IMR-90 (cell line): ENCODE data around the gene C1R. TPM values are rescaled to one million over a fixed set of nuclear protein-coding genes. Genes with fewer than 3 reads are reported as not detected.

Source experiments
- ATAC-seq: fragments of 200-7000 bp; cut with Tn5 transposase; 2 replicates; pipeline ENCODE4 v1.9.1; 2020; ENCODE audit warnings: low read depth, mild to moderate bottlenecking, moderate library complexity
- BruUV-seq: library from RNA; stranded (reverse); fragments of 400-500 nt; replicated peaks from 2 replicates; lab custom pipeline; 2021; lab: Mats Ljungman, UMichigan
- CTCF ChIA-PET: fragments of 300-600 bp; formaldehyde crosslinking; extraction: SDS; loops from one replicate; lab custom pipeline; 2021; ENCODE audit warnings: antibody characterized with exemption; lab: Yijun Ruan, JAX
- POLR2A ChIA-PET: fragments of 300-600 bp; sonication (Branson Sonifier 250); formaldehyde crosslinking; loops from one replicate; lab custom pipeline; 2022; ENCODE audit warnings: antibody characterized with exemption; ENCODE audit not compliant: unreplicated experiment; lab: Charles Lee
- DNase-seq: peaks from one replicate; pipeline ENCODE4 v3.0.0; 2013
- H2AFZ ChIP-seq: replicated peaks from 2 replicates; pipeline ENCODE3; 2013; ENCODE audit warnings: low read length, mild to moderate bottlenecking; ENCODE audit not compliant: poor library complexity
- H2AK5ac ChIP-seq: 2 replicates; pipeline ENCODE4 v1.6.1; 2013; ENCODE audit warnings: low read depth, low read length, inconsistent platforms
- H2AK9ac ChIP-seq: replicated peaks from 2 replicates; pipeline ENCODE3; 2013; ENCODE audit warnings: mild to moderate bottlenecking, low read depth, low read length, moderate library complexity; ENCODE audit not compliant: poor library complexity
- H2BK120ac ChIP-seq: 2 replicates; pipeline ENCODE4 v1.6.1; 2013; ENCODE audit warnings: low read depth, low read length, inconsistent platforms
- H2BK15ac ChIP-seq: 3 replicates; pipeline ENCODE4 v1.6.1; 2013; ENCODE audit warnings: low read depth, low read length, inconsistent platforms
- H2BK20ac ChIP-seq: 2 replicates; pipeline ENCODE4 v1.6.1; 2013; ENCODE audit warnings: low read depth, mild to moderate bottlenecking, inconsistent platforms, low read length, moderate library complexity
- H2BK5ac ChIP-seq: 2 replicates; pipeline ENCODE4 v1.6.1; 2013; ENCODE audit warnings: mild to moderate bottlenecking, low read depth, low read length, inconsistent platforms; ENCODE audit not compliant: poor library complexity, severe bottlenecking
- H3K14ac ChIP-seq: replicated peaks from 2 replicates; pipeline ENCODE4 v1.6.1; 2013; ENCODE audit warnings: low read depth, low read length, inconsistent platforms
- H3K18ac ChIP-seq: 2 replicates; pipeline ENCODE4 v1.6.1; 2013; ENCODE audit warnings: low read depth, low read length, control low read depth
- H3K23ac ChIP-seq: 2 replicates; pipeline ENCODE4 v1.6.1; 2013; ENCODE audit warnings: low read depth, low read length, inconsistent platforms
- H3K27ac ChIP-seq: 2 replicates; pipeline ENCODE4 v1.5.1; 2013; ENCODE audit warnings: mild to moderate bottlenecking, control low read depth, low read length; ENCODE audit not compliant: insufficient read depth
- H3K27me3 ChIP-seq: 2 replicates; pipeline ENCODE4 v1.6.1; 2013; ENCODE audit warnings: low read length; ENCODE audit not compliant: control insufficient read depth, insufficient read depth
- H3K36me3 ChIP-seq: 2 replicates; pipeline ENCODE4 v1.6.1; 2013; ENCODE audit warnings: low read length, mixed read lengths; ENCODE audit not compliant: control insufficient read depth, insufficient read depth
- H3K4ac ChIP-seq: 2 replicates; pipeline ENCODE4 v1.6.1; 2013; ENCODE audit warnings: low read depth, low read length, inconsistent platforms
- H3K4me1 ChIP-seq: 2 replicates; pipeline ENCODE4 v1.6.1; 2013; ENCODE audit warnings: low read length, mixed read lengths; ENCODE audit not compliant: control insufficient read depth, insufficient read depth
- H3K4me2 ChIP-seq: 2 replicates; pipeline ENCODE4 v1.6.1; 2013; ENCODE audit warnings: low read depth, mild to moderate bottlenecking, control low read depth, low read length, moderate library complexity
- H3K4me3 ChIP-seq: 2 replicates; pipeline ENCODE4 v1.5.1; 2013; ENCODE audit warnings: low read depth, mild to moderate bottlenecking, control low read depth, low read length, moderate library complexity; ENCODE audit not compliant: insufficient read depth
- H3K56ac ChIP-seq: 2 replicates; pipeline ENCODE4 v1.6.1; 2013; ENCODE audit warnings: low read length, inconsistent platforms; ENCODE audit not compliant: insufficient read depth; ENCODE audit errors: extremely low read depth
- H3K79me1 ChIP-seq, 2 experiments: 2 replicates each; pipeline ENCODE4 v1.6.1; 2013; ENCODE audit warnings: low read length in 2 of 2, inconsistent platforms in 1 of 2, low read depth in 1 of 2
- H3K9ac ChIP-seq: 2 replicates; pipeline ENCODE4 v1.6.1; 2013; ENCODE audit warnings: low read depth, low read length, control low read depth
- H3K9me1 ChIP-seq: 2 replicates; pipeline ENCODE4 v1.6.1; 2013; ENCODE audit warnings: low read length, inconsistent platforms; ENCODE audit not compliant: insufficient read depth
- H3K9me3 ChIP-seq: 2 replicates; pipeline ENCODE4 v1.6.1; 2013; ENCODE audit warnings: low read length; ENCODE audit not compliant: control insufficient read depth, insufficient read depth
- H4K20me1 ChIP-seq: 2 replicates; pipeline ENCODE4 v1.6.1; 2013; ENCODE audit warnings: low read length, inconsistent platforms; ENCODE audit not compliant: insufficient read depth
- H4K5ac ChIP-seq: 2 replicates; pipeline ENCODE4 v1.6.1; 2013; ENCODE audit warnings: mild to moderate bottlenecking, low read depth, low read length, control low read depth
- H4K8ac ChIP-seq, 2 experiments: 2 replicates each; pipeline ENCODE4 v1.6.1; 2013; ENCODE audit warnings: low read depth in 2 of 2, low read length in 2 of 2, control low read depth in 1 of 2, inconsistent platforms in 1 of 2
- H4K91ac ChIP-seq: 2 replicates; pipeline ENCODE4 v1.6.1; 2013; ENCODE audit warnings: low read depth, low read length, inconsistent platforms; ENCODE audit not compliant: insufficient read depth
- CEBPB ChIP-seq: IDR thresholded peaks from 2 replicates; pipeline ENCODE4 v1.6.1; 2012; ENCODE audit warnings: low read depth, low read length, improper control_type of control experiment
- MAZ ChIP-seq: IDR thresholded peaks from 2 replicates; pipeline ENCODE4 v1.6.1; 2012; ENCODE audit warnings: low read depth, mild to moderate bottlenecking, low read length, improper control_type of control experiment, moderate library complexity, borderline replicate concordance
- WGBS, 2 experiments: methylation state at CpG; one replicate each; pipeline versions ENCODE4 v1.1.5 to v1.1.7; 2013; ENCODE audit warnings: missing lambda C conversion rate in 2 of 2; ENCODE audit not compliant: insufficient read length in 1 of 2; ENCODE audit errors: extremely low coverage in 2 of 2; 5-methylcytosine and 5-hydroxymethylcytosine counted together
- dilution Hi-C: fragments of 300-500 bp; cut with HindIII; formaldehyde crosslinking; loops from one replicate; pipeline ENCODE4 v1.14.3; 2018; ENCODE audit warnings: low sequenced_read_pairs; ENCODE audit not compliant: unreplicated experiment
- in situ Hi-C: fragments of 300-500 bp; cut with MboI; formaldehyde crosslinking; loops from 3 replicates; pipeline ENCODE4 v1.14.3; 2019; ENCODE audit warnings: low sequenced_read_pairs, inconsistent platforms, mixed read lengths
- intact Hi-C: fragments of 100-400 bp; cut with micrococcal nuclease; formaldehyde crosslinking; loops from 2 replicates; pipeline ENCODE4 v1.10.0; 2022
- polyA plus RNA-seq, 3 experiments: library from polyadenylated mRNA; depleted of rRNA; stranded (reverse); fragments of >200 nt; gene quantifications; 2 replicates each; pipeline ENCODE4 v1.2.3, GENCODE V29; 2012; ENCODE audit warnings: low replicate concordance in 1 of 3
- total RNA-seq: library from RNA; depleted of rRNA; stranded (reverse); fragments of >200 nt; gene quantifications from 2 replicates; pipeline ENCODE4 v1.2.3, GENCODE V29; 2012

The C1R gene
- total and polyA plus RNA-seq, 2 of the 4 experiments (the other 2 are of a cell fraction), result 38.4 to 165 TPM

- DNase-seq, result peak; percentile 68
- no peak within 1 kb of the TSS for H2BK120ac ChIP-seq
- POLR2A ChIA-PET, result no interaction called here
These were observed 37.8 kb upstream of the C1R start, which contains the start of gene CLSTN3 for GRCh38 chr12:7129872-7130691. TSS of gene CLSTN3 (plus strand) at chr12:7130371. CDS start at chr12:7130649, 278 bp downstream.

More at GRCh38 chr12:7129872-7130691, 37.8 kb upstream of the C1R start, which contains the start of gene CLSTN3:
- peak within 1 kb of the TSS; percentile 79 for H3K23ac ChIP-seq
- dilution Hi-C loops (no loop called here), intact Hi-C loops (no loop called here), in situ Hi-C loops (no loop called here)
- H2BK20ac ChIP-seq, result no peak within 1 kb of the TSS
- H2AFZ ChIP-seq, result peak within 1 kb of the TSS; percentile 98
- ATAC-seq, result peak; percentile 84
- H4K8ac ChIP-seq, result peak within 1 kb of the TSS; percentile 36 to 80; a peak in 2 of 4 replicates
- H3K27ac ChIP-seq, result peak within 1 kb of the TSS; percentile 28; the same call in 1 of the 2 replicates
- peak within 1 kb of the TSS; percentile 98 for H3K4me2 ChIP-seq
- H3K9ac ChIP-seq, result peak within 1 kb of the TSS; percentile 91
- H2AK9ac ChIP-seq, result peak within 1 kb of the TSS; percentile 89
- H4K5ac ChIP-seq, result peak within 1 kb of the TSS; percentile 59
- WGBS, 2 experiments, result 5% methylated on average over 7 of the region's 40 CpGs; no CpG with 5 or more reads in 1 of the 2 experiments
- H4K20me1 ChIP-seq, result no peaks in the 10 kb centered on the region
- peak within 1 kb of the TSS; percentile 81 for H3K4me3 ChIP-seq
- peak within 1 kb of the TSS; percentile 11; the same call in 1 of the 2 replicates for H3K18ac ChIP-seq
- H3K4ac ChIP-seq, result peak within 1 kb of the TSS; percentile 65
- H3K4me1 ChIP-seq, result peaks cover 6% of the 10 kb centered on the region; the same call in 1 of the 2 replicates
- H2BK5ac ChIP-seq, result no peak within 1 kb of the TSS
- CTCF ChIA-PET, result no interaction called here
- 0 out of 4 replicates have a peak, but pooled peaks cover 0 to 6% of the 10 kb centered on the region in 2 experiments for H3K79me1 ChIP-seq
- peak within 1 kb of the TSS; percentile 61 for H2AK5ac ChIP-seq
- BruUV-seq, result no TSS peak
- H3K36me3 ChIP-seq, result peaks cover 15% of the 10 kb centered on the region
- no peaks in the 10 kb centered on the region for H3K27me3 ChIP-seq
- H4K91ac ChIP-seq, result peak within 1 kb of the TSS; percentile 49; the same call in 1 of the 2 replicates
- no peak within 1 kb of the TSS for H2BK15ac ChIP-seq
- peaks cover 8% of the 10 kb centered on the region; the same call in 1 of the 2 replicates for H3K9me1 ChIP-seq
- peak within 1 kb of the TSS; percentile 17; the same call in 1 of the 2 replicates for H3K14ac ChIP-seq
- H3K9me3 ChIP-seq, result no peaks in the 10 kb centered on the region
- 0 out of 2 replicates have a peak, but pooled peaks have one; percentile 50 for TF ChIP-seq MAZ
- TF ChIP-seq CEBPB, result no peak
- no peak within 1 kb of the TSS for H3K56ac ChIP-seq
